SU-DHL-6 (cell line): ENCODE data around the gene MGAT4C.

Source experiments
- EZH2phosphoT487 ChIP-seq: fragments of 200-600 bp; sonication (generic), shearing (Covaris generic); conservative IDR thresholded peaks from 2 replicates; pipeline ENCODE4 v1.6.1; 2018; ENCODE audit warnings: mild to moderate bottlenecking, antibody characterized with exemption, low read length, moderate library complexity, mixed read lengths
- TF ChIP-seq, protein P1 (sequence below): fragments of 200-600 bp; sonication (generic); IDR thresholded peaks from one replicate; pipeline ENCODE4 v1.5.1; 2017; ENCODE audit warnings: antibody characterized with exemption, mild to moderate bottlenecking, low read length, moderate library complexity; ENCODE audit not compliant: insufficient read depth, poor library complexity, severe bottlenecking

DNA sequence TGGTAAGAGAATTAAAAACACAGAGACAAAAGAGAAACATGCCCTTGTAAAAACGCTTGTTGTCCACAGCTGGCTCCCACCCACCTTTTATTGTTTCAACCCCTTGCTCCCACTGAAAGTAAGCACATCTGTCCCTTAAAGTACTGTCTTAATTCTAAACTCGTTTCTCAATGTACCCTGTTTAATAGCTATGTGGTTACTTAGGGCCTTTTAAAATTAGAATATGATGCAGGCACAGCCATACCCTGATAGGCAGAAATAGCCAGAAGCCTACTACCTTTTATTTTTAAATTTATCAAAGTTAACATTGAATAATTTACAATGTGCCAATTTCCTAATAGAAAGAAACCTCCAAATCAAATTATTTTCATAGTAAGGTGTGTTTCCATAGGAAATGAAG lies 4.0 kb upstream of the MGAT4C start:
- TF ChIP-seq, protein P1, sequence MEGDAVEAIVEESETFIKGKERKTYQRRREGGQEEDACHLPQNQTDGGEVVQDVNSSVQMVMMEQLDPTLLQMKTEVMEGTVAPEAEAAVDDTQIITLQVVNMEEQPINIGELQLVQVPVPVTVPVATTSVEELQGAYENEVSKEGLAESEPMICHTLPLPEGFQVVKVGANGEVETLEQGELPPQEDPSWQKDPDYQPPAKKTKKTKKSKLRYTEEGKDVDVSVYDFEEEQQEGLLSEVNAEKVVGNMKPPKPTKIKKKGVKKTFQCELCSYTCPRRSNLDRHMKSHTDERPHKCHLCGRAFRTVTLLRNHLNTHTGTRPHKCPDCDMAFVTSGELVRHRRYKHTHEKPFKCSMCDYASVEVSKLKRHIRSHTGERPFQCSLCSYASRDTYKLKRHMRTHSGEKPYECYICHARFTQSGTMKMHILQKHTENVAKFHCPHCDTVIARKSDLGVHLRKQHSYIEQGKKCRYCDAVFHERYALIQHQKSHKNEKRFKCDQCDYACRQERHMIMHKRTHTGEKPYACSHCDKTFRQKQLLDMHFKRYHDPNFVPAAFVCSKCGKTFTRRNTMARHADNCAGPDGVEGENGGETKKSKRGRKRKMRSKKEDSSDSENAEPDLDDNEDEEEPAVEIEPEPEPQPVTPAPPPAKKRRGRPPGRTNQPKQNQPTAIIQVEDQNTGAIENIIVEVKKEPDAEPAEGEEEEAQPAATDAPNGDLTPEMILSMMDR, result no peak
- TF ChIP-seq EZH2phosphoT487, result no peak
